ENCODE data around the gene SEPTIN3.

Gene SEPTIN3

GRCh38 chr22:41979423-41980250 is 10.4 kb downstream of the SEPTIN3 start:
- Histone ChIP-seq H3K27me3 (ENCODE audit: control insufficient read depth, insufficient read depth, low read length) (no peaks in the 10 kb centered on the region), H3K4me3 (ENCODE audit: low read depth, low read length) (no peak overlapping the region), H3K4me1 (peaks cover 5% of the 10 kb centered on the region), H3K27ac (no peak overlapping the region), H3K79me2 (no peaks in the 10 kb centered on the region), H2AFZ (no peak overlapping the region), H3K9me3 (ENCODE audit: control insufficient read depth, low read length) (no peaks in the 10 kb centered on the region), H3K4me2 (ENCODE audit: low read length) (no peak overlapping the region), H3K36me3 (ENCODE audit: control insufficient read depth, insufficient read depth, low read length) (no peaks in the 10 kb centered on the region), H3K9ac (no peak overlapping the region)
- TF ChIP-seq, protein P1, sequence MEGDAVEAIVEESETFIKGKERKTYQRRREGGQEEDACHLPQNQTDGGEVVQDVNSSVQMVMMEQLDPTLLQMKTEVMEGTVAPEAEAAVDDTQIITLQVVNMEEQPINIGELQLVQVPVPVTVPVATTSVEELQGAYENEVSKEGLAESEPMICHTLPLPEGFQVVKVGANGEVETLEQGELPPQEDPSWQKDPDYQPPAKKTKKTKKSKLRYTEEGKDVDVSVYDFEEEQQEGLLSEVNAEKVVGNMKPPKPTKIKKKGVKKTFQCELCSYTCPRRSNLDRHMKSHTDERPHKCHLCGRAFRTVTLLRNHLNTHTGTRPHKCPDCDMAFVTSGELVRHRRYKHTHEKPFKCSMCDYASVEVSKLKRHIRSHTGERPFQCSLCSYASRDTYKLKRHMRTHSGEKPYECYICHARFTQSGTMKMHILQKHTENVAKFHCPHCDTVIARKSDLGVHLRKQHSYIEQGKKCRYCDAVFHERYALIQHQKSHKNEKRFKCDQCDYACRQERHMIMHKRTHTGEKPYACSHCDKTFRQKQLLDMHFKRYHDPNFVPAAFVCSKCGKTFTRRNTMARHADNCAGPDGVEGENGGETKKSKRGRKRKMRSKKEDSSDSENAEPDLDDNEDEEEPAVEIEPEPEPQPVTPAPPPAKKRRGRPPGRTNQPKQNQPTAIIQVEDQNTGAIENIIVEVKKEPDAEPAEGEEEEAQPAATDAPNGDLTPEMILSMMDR (IDR thresholded peaks at IDR 0.05) = no peak

DNA sequence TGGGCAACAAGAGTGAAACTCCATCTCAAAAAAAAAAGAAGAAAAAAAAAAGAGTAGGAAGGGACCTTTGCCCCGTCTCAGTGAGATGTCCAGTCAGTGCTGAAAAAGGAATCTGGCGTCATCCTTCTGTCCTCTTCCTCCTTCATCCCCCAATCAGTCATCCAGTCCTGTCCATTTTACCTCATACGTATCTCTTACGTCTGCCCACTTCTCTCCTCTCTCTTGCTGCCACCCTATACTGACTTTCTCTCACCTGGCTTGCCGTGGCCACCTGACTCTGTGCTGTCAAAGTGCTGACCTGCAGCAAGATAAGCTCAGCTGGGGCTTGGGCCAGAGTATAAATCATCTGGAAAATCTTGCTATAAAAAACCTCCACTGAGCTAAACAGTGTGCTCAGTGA is 13.6 kb downstream of the SEPTIN3 start:
- Histone ChIP-seq H3K27me3 (ENCODE audit: control insufficient read depth, insufficient read depth, low read length) (no peaks in the 10 kb centered on the region), H3K79me2 (no peaks in the 10 kb centered on the region), H3K36me3 (ENCODE audit: control insufficient read depth, insufficient read depth, low read length) (no peaks in the 10 kb centered on the region), H3K4me1 (peaks cover 5% of the 10 kb centered on the region), H3K4me3 (ENCODE audit: low read depth, low read length) (no peak overlapping the region), H2AFZ (no peak overlapping the region), H3K27ac (peak overlapping the region; percentile 45), H3K9me3 (ENCODE audit: control insufficient read depth, low read length) (no peaks in the 10 kb centered on the region), H3K9ac (no peak overlapping the region), H3K4me2 (ENCODE audit: low read length) (peak overlapping the region; percentile 39)
- TF ChIP-seq, protein P1 (IDR thresholded peaks at IDR 0.05) = no peak

GRCh38 chr22:41983513-41984405 is 14.5 kb downstream of the SEPTIN3 start:
- Histone ChIP-seq H3K4me2 (ENCODE audit: low read length) (peak overlapping the region; percentile 39), H3K4me1 (peaks cover 5% of the 10 kb centered on the region), H3K36me3 (ENCODE audit: control insufficient read depth, insufficient read depth, low read length) (no peaks in the 10 kb centered on the region), H3K9ac (no peak overlapping the region), H2AFZ (no peak overlapping the region), H3K9me3 (ENCODE audit: control insufficient read depth, low read length) (no peaks in the 10 kb centered on the region), H3K27ac (peak overlapping the region; percentile 45), H3K4me3 (ENCODE audit: low read depth, low read length) (no peak overlapping the region), H3K79me2 (no peaks in the 10 kb centered on the region), H3K27me3 (ENCODE audit: control insufficient read depth, insufficient read depth, low read length) (no peaks in the 10 kb centered on the region)
- TF ChIP-seq, protein P1 (IDR thresholded peaks at IDR 0.05) = no peak

DNA sequence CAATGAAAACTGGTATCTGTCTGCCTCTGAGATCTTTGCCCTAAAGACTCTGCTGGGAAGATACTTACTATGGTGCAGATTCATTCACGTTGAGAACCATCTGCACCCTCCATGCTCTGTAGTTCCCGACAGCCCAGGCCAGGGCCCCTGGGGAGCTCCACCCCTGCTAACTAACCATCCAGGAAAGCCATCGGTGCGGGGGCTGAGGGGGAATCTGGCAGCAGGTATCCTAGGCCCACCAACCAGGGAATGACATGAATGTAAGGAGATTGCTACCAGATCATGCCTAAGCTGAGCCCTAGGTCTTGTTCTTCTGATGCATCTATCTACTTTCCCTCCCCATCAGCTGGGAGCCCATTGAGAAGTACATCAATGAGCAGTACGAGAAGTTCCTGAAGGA is 18.0 kb downstream of the SEPTIN3 start:
- Histone ChIP-seq H2AFZ (no peak overlapping the region), H3K4me2 (ENCODE audit: low read length) (no peak overlapping the region), H3K27me3 (ENCODE audit: control insufficient read depth, insufficient read depth, low read length) (no peaks in the 10 kb centered on the region), H3K27ac (no peak overlapping the region), H3K4me3 (ENCODE audit: low read depth, low read length) (no peak overlapping the region), H3K4me1 (peaks cover 5% of the 10 kb centered on the region), H3K36me3 (ENCODE audit: control insufficient read depth, insufficient read depth, low read length) (no peaks in the 10 kb centered on the region), H3K79me2 (no peaks in the 10 kb centered on the region), H3K9me3 (ENCODE audit: control insufficient read depth, low read length) (no peaks in the 10 kb centered on the region), H3K9ac (no peak overlapping the region)
- TF ChIP-seq, protein P1 (IDR thresholded peaks at IDR 0.05) = no peak
